NCI-H2171 treated with DMSO at 0.1 percent for 48 hours (cell line): ENCODE data around the gene CAV3.
"Not testable (repeated sequence)": the region's sequence is repeated elsewhere in the genome, so short reads cannot be mapped to it uniquely, and the experiment has no call there.

Experiments
- DNase-seq: peaks from one replicate; lab custom pipeline; 2025; lab: John Stamatoyannopoulos, UW

CAV3 gene

GRCh38 chr3:8733332-8734094 lies at the start of gene CAV3:
Gene CAV3 (plus strand): TSS chr3:8733802. CDS start chr3:8733877, 75 bp downstream.
- DNase-seq: no peak

GRCh38 chr3:8684992-8685391 lies 48.6 kb upstream of the CAV3 start:
- DNase-seq: not testable (repeated sequence)

GRCh38 chr3:8691295-8691694 lies 42.3 kb upstream of the CAV3 start:
- DNase-seq: peak; percentile 1

DNA sequence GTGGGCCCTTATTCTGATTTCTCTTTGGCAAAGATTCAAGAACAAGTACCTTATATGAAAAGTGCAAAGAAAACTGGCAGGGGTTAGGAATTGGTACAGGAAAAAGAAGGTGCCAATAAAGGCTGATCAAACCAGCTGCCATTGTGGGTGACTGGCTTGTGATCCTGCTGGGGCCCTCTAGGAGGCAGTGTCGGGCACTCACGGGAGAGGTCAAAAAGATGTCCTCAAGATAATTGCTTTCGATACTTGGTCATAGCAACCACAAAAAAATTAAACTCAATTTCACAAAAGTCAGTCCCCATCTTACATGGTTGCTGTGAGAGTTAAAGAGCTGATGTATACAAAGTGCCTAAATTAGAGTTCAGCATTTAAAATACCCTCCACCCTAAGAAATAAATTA lies 31.0 kb upstream of the CAV3 start:
- DNase-seq: no peak

DNA sequence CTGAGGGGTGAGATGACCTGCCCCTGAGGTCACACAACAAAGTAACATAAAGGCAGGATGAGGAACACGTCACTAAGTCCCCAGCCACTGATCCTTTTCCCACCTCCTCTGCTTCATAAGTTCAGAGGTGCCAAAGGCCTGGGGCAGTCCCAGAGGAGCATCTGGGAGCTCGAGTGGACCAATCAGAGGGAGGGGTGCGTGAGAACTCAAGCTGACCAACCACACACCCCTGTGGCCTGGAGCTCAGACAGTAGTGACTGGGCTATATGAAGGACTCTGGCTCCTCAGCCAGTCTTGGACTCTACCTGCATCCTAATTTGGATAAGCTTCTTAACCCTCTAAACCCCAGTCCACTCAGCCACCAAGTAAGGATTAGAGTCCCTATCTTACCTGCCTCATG lies 28.0 kb upstream of the CAV3 start:
- no peak for DNase-seq

DNA sequence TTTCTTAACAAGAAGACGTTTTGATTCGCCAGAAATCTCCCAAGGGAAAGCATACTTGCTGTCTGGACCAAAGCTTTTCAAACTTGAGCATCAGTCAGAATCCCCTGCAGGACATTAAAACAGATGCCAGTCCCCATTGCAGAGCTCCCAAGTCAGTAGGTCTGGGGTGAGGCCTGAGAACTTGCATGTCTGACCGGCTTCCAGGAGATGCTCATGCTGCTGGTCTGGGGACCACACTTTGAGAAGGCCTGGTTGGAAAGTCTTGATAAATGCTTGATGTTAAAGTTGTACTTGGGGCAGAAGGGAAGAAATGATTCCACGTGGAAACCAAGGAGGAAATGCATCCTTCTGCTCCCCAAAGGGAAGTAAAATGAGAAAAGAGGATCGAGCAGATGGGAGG lies 24.3 kb upstream of the CAV3 start:
- DNase-seq: no peak

- DNase-seq: peak; percentile 5
Measured at GRCh38 chr3:8709801-8710507, 23.6 kb upstream of the CAV3 start.

GRCh38 chr3:8712045-8712907 lies 21.3 kb upstream of the CAV3 start:
- DNase-seq: peak; percentile 83

- no peak for DNase-seq
Measured at GRCh38 chr3:8712908-8713255, 20.7 kb upstream of the CAV3 start.

- DNase-seq: peak; percentile 2
Measured at GRCh38 chr3:8713901-8714759, 19.5 kb upstream of the CAV3 start.

GRCh38 chr3:8715757-8716156 lies 17.8 kb upstream of the CAV3 start:
- DNase-seq: peak; percentile 59

- DNase-seq: no peak
Measured at GRCh38 chr3:8722808-8723207, 10.8 kb upstream of the CAV3 start.

GRCh38 chr3:8723612-8724011 lies 10.0 kb upstream of the CAV3 start:
- DNase-seq: no peak

DNA sequence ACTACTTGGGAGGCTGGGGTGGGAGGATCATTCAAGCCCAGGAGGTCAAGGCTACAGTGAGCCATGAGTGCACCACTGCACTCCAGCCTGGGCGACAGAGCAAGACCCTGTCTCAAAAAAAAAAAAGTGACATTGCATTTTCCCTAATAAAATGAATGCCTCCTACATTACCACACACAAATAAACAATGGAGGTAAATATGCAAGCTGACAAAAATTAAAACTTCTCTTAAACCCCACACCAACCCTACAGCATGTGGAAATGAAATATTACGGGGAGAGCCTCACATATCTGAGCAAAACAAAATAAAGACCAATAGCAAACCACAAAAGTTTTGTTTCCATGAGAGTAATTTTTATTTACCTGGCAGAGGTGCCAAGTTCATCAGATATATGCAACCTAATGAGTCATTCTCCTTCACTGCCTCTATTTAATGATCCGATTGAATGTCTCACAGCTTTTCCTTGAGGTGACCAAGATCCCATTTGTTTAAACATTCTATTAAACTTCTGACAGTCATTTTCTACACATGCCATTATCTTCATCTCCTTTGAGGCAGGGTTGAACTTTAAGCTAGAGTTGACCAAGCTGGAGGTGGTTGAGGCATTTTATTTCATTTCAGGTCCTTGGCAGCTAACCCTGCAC lies 9.4 kb upstream of the CAV3 start:
- DNase-seq: no peak

- peak; percentile 12 for DNase-seq
Measured at GRCh38 chr3:8727605-8728512, 5.7 kb upstream of the CAV3 start.

- no peak for DNase-seq
Measured at GRCh38 chr3:8729479-8729878, 4.1 kb upstream of the CAV3 start.

DNA sequence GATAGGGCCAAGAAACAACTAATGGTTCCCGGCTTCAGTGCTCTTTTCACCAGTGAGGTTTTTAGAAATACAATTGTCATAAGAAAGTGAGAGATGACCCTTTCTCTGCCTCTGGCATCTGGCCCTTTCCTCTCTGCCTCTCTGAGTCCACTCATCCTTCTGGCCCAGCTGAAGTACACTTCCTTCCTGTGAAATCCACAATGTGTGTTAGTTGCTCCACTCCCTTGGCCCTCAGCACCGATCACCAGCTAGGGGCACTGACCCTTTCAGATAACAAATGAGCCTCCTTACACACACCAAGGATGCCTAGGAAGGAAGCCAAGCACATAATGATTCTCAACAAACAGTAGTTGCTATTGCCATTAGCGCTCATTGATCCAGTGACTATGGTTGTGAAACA lies 2.9 kb upstream of the CAV3 start:
- no peak for DNase-seq

GRCh38 chr3:8732413-8732812 lies 1.2 kb upstream of the CAV3 start:
- DNase-seq: no peak

- no peak for DNase-seq
Measured at GRCh38 chr3:8734137-8734878, 706 bp downstream of the CAV3 start.
